ENCODE results near the gene KIF5C. TPM values are rescaled to one million over a fixed set of nuclear protein-coding genes. Genes with fewer than 3 reads are reported as not detected.

The KIF5C gene
- total and polyA plus RNA-seq, 2 experiments from 2014 or later = 45.0 to 49.1 TPM

- peaks cover 20% of the 10 kb centered on the region; the same call in 2 of the 3 replicates for H3K9me3 Mint-ChIP-seq
Observed at GRCh38 chr2:148876202-148876594, 1.2 kb downstream of the KIF5C start.

More at GRCh38 chr2:148876202-148876594, 1.2 kb downstream of the KIF5C start:
- ATAC-seq (peak; percentile 60), DNase-seq (ENCODE audit: low spot score) (peak; percentile 71)
- peaks cover 18% of the 10 kb centered on the region for H4K20me1 ChIP-seq (replicated peaks; ENCODE audit: insufficient read depth)
- no peak overlapping the region for H3K27ac ChIP-seq (ENCODE audit: low read depth)
- H3K9me2 ChIP-seq (ENCODE audit: insufficient read depth) = peaks cover 9% of the 10 kb centered on the region
- H3K27me3 Mint-ChIP-seq (ENCODE audit: insufficient read depth, low read depth, poor library complexity) = peaks cover 17% of the 10 kb centered on the region
- H3K4me2 ChIP-seq = peak overlapping the region; percentile 95
- 0 out of 2 replicates have a peak, but pooled peaks cover 4% of the 10 kb centered on the region for H3K36me3 ChIP-seq (ENCODE audit: insufficient read depth)
- H3K36me3 Mint-ChIP-seq (ENCODE audit: low read depth) = peaks cover 20% of the 10 kb centered on the region
- H3F3A ChIP-seq (replicated peaks; ENCODE audit: low read depth) = peaks cover 2% of the 10 kb centered on the region; the same call in 1 of the 2 replicates
- H3K4me3 ChIP-seq = peak overlapping the region; percentile 92
- H3K4me3 Mint-ChIP-seq = peak overlapping the region; percentile 91
- peaks cover 5% of the 10 kb centered on the region for H3K4me1 ChIP-seq (ENCODE audit: insufficient read depth)
- peak overlapping the region; percentile 67; the same call in 1 of the 2 replicates for H3K27ac Mint-ChIP-seq
- H3K27me3 ChIP-seq (ENCODE audit: insufficient read depth) = peaks cover 6% of the 10 kb centered on the region; the same call in 1 of the 2 replicates
- no peak for TF ChIP-seq REST (IDR thresholded peaks at IDR 0.05; ENCODE audit: unreplicated experiment)
- TF ChIP-seq, protein P1, sequence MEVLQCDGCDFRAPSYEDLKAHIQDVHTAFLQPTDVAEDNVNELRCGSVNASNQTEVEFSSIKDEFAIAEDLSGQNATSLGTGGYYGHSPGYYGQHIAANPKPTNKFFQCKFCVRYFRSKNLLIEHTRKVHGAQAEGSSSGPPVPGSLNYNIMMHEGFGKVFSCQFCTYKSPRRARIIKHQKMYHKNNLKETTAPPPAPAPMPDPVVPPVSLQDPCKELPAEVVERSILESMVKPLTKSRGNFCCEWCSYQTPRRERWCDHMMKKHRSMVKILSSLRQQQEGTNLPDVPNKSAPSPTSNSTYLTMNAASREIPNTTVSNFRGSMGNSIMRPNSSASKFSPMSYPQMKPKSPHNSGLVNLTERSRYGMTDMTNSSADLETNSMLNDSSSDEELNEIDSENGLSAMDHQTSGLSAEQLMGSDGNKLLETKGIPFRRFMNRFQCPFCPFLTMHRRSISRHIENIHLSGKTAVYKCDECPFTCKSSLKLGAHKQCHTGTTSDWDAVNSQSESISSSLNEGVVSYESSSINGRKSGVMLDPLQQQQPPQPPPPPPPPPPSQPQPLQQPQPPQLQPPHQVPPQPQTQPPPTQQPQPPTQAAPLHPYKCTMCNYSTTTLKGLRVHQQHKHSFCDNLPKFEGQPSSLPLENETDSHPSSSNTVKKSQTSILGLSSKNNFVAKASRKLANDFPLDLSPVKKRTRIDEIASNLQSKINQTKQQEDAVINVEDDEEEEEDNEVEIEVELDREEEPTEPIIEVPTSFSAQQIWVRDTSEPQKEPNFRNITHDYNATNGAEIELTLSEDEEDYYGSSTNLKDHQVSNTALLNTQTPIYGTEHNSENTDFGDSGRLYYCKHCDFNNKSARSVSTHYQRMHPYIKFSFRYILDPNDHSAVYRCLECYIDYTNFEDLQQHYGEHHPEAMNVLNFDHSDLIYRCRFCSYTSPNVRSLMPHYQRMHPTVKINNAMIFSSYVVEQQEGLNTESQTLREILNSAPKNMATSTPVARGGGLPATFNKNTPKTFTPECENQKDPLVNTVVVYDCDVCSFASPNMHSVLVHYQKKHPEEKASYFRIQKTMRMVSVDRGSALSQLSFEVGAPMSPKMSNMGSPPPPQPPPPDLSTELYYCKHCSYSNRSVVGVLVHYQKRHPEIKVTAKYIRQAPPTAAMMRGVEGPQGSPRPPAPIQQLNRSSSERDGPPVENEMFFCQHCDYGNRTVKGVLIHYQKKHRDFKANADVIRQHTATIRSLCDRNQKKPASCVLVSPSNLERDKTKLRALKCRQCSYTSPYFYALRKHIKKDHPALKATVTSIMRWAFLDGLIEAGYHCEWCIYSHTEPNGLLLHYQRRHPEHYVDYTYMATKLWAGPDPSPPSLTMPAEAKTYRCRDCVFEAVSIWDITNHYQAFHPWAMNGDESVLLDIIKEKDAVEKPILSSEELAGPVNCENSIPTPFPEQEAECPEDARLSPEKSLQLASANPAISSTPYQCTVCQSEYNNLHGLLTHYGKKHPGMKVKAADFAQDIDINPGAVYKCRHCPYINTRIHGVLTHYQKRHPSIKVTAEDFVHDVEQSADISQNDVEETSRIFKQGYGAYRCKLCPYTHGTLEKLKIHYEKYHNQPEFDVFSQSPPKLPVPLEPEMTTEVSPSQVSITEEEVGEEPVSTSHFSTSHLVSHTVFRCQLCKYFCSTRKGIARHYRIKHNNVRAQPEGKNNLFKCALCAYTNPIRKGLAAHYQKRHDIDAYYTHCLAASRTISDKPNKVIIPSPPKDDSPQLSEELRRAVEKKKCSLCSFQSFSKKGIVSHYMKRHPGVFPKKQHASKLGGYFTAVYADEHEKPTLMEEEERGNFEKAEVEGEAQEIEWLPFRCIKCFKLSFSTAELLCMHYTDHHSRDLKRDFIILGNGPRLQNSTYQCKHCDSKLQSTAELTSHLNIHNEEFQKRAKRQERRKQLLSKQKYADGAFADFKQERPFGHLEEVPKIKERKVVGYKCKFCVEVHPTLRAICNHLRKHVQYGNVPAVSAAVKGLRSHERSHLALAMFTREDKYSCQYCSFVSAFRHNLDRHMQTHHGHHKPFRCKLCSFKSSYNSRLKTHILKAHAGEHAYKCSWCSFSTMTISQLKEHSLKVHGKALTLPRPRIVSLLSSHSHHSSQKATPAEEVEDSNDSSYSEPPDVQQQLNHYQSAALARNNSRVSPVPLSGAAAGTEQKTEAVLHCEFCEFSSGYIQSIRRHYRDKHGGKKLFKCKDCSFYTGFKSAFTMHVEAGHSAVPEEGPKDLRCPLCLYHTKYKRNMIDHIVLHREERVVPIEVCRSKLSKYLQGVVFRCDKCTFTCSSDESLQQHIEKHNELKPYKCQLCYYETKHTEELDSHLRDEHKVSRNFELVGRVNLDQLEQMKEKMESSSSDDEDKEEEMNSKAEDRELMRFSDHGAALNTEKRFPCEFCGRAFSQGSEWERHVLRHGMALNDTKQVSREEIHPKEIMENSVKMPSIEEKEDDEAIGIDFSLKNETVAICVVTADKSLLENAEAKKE (CRISPR knock-in tag; IDR thresholded peaks at IDR 0.05) = no peak
- no peak for TF ChIP-seq NANOG (IDR thresholded peaks at IDR 0.05; ENCODE audit: borderline replicate concordance)
- TF ChIP-seq, protein P2, sequence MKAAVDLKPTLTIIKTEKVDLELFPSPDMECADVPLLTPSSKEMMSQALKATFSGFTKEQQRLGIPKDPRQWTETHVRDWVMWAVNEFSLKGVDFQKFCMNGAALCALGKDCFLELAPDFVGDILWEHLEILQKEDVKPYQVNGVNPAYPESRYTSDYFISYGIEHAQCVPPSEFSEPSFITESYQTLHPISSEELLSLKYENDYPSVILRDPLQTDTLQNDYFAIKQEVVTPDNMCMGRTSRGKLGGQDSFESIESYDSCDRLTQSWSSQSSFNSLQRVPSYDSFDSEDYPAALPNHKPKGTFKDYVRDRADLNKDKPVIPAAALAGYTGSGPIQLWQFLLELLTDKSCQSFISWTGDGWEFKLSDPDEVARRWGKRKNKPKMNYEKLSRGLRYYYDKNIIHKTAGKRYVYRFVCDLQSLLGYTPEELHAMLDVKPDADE (IDR thresholded peaks at IDR 0.05) = no peak
- peaks cover 9% of the 10 kb centered on the region for H3K4me1 Mint-ChIP-seq
- H2AFZ ChIP-seq = peak overlapping the region; percentile 49; the same call in 1 of the 2 replicates
- no peaks in the 10 kb centered on the region; the same call in 1 of the 2 replicates for H3K79me2 ChIP-seq (replicated peaks; ENCODE audit: insufficient read depth)

Measured in GM23338 (cell line).